Keratinocyte (primary cell): ENCODE measurements around the gene SIGLEC1. TPM values are rescaled to one million over a fixed set of nuclear protein-coding genes. Genes with fewer than 3 reads are reported as not detected.

Source experiments
- DNase-seq: peaks from one replicate; pipeline ENCODE4 v3.0.0-alpha.2; 2011; ENCODE audit warnings: low read depth, missing footprints, low spot score
- FAIRE-seq: peaks from 2 replicates; lab custom pipeline; 2011; peaks lifted over from hg19 to GRCh38; lab: Jason Lieb, UNC
- H2AFZ ChIP-seq: 2 replicates; pipeline ENCODE4 v1.6.0; 2012; ENCODE audit warnings: low read length, control low read depth, inconsistent platforms; ENCODE audit not compliant: control insufficient read depth
- H3K27ac ChIP-seq: 2 replicates; pipeline ENCODE4 v1.5.1; 2011; ENCODE audit warnings: low read length; ENCODE audit not compliant: control insufficient read depth, insufficient read depth
- H3K27me3 ChIP-seq: 3 replicates; pipeline ENCODE4 v1.6.0; 2011; ENCODE audit warnings: low read length; ENCODE audit not compliant: control insufficient read depth, insufficient read depth; ENCODE audit errors: extremely low read depth
- H3K36me3 ChIP-seq, 2 experiments: 2 replicates in 1 of 2; 3 replicates in 1 of 2; pipeline ENCODE4 v1.5.1; 2011; ENCODE audit warnings: low read length in 2 of 2, mild to moderate bottlenecking in 1 of 2; ENCODE audit not compliant: control insufficient read depth in 2 of 2, insufficient read depth in 2 of 2; ENCODE audit errors: extremely low read depth in 1 of 2
- H3K4me1 ChIP-seq: 3 replicates; pipeline ENCODE4 v1.5.1; 2011; ENCODE audit warnings: low read length; ENCODE audit not compliant: control insufficient read depth, insufficient read depth; ENCODE audit errors: extremely low read depth
- H3K4me2 ChIP-seq: 3 replicates; pipeline ENCODE4 v1.6.0; 2011; ENCODE audit warnings: low read depth, low read length; ENCODE audit not compliant: control insufficient read depth, insufficient read depth; ENCODE audit errors: extremely low read depth
- H3K4me3 ChIP-seq, 3 experiments: fragments of 200-600 bp in 1 of 3; sonication (generic) in 1 of 3; 2 replicates in 2 of 3; 3 replicates in 1 of 3; pipeline ENCODE4 v1.5.1; 2011 to 2016; ENCODE audit warnings: low read length in 3 of 3, mild to moderate bottlenecking in 3 of 3, control low read depth in 2 of 3, inconsistent platforms in 1 of 3, low read depth in 1 of 3, mixed read lengths in 1 of 3, mixed run types in 1 of 3, moderate library complexity in 1 of 3; ENCODE audit not compliant: control insufficient read depth in 2 of 3, insufficient read depth in 2 of 3; ENCODE audit errors: extremely low read depth in 1 of 3
- H3K79me2 ChIP-seq: 2 replicates; pipeline ENCODE4 v1.6.0; 2012; ENCODE audit warnings: low read length; ENCODE audit not compliant: control insufficient read depth, insufficient read depth
- H3K9ac ChIP-seq: 3 replicates; pipeline ENCODE4 v1.6.0; 2011; ENCODE audit warnings: low read length; ENCODE audit not compliant: control insufficient read depth, insufficient read depth; ENCODE audit errors: extremely low read depth
- H3K9me1 ChIP-seq: 3 replicates; pipeline ENCODE4 v1.6.0; 2011; ENCODE audit warnings: low read length; ENCODE audit not compliant: control insufficient read depth, insufficient read depth; ENCODE audit errors: extremely low read depth
- H3K9me3 ChIP-seq: 2 replicates; pipeline ENCODE4 v1.5.1; 2012; ENCODE audit warnings: low read depth, low read length; ENCODE audit not compliant: control insufficient read depth
- H4K20me1 ChIP-seq: 3 replicates; pipeline ENCODE4 v1.6.0; 2011; ENCODE audit warnings: low read length; ENCODE audit not compliant: control insufficient read depth, insufficient read depth; ENCODE audit errors: extremely low read depth
- CTCF ChIP-seq, 3 experiments: IDR thresholded peaks in 1 of 3; conservative IDR thresholded peaks in 1 of 3; optimal IDR thresholded peaks in 1 of 3; 2 replicates in 2 of 3; 3 replicates in 1 of 3; pipeline versions ENCODE3 to v1.5.1; 2011; ENCODE audit warnings: low read length in 3 of 3, mild to moderate bottlenecking in 3 of 3, moderate library complexity in 2 of 3, control low read depth in 1 of 3, inconsistent platforms in 1 of 3; ENCODE audit not compliant: insufficient read depth in 2 of 3; ENCODE audit errors: extremely low read depth in 1 of 3
- EZH2 ChIP-seq: IDR thresholded peaks from one replicate; pipeline ENCODE4 v1.6.1; 2012; ENCODE audit warnings: inconsistent platforms, mild to moderate bottlenecking, low read length, moderate library complexity
- dilution Hi-C: fragments of 300-500 bp; cut with MboI; formaldehyde crosslinking; loops from one replicate; pipeline ENCODE4 v1.7.0; 2020; ENCODE audit warnings: low sequenced_read_pairs; ENCODE audit not compliant: extremely low pct_ligation_motif_present
- polyA plus RNA-seq, 5 experiments: library from polyadenylated mRNA; depleted of rRNA in 3 of 5; stranded (reverse) in 3 of 5; stranded (forward) in 1 of 5; unstranded in 1 of 5; fragments of >200 nt; gene quantifications; 1 replicate in 1 of 5; 2 replicates in 3 of 5; 3 replicates in 1 of 5; pipeline versions ENCODE4 v1.2.1 to v1.2.3, GENCODE V29; 2011 to 2012; ENCODE audit warnings: missing spikeins in 2 of 5, low read depth in 1 of 5, low replicate concordance in 1 of 5

The SIGLEC1 gene
- polyA plus RNA-seq, 1 donor (not counting 4 experiments of a cell fraction or from before 2014, with no cell fraction given), result not detected

GRCh38 chr20:3730803-3731672, 18.6 kb upstream of the SIGLEC1 start:
- no peak overlapping the region for H3K4me3 ChIP-seq
- H4K20me1 ChIP-seq, result no peaks in the 10 kb centered on the region
- H3K9me3 ChIP-seq, result no peaks in the 10 kb centered on the region
- no peak for TF ChIP-seq EZH2
- TF ChIP-seq CTCF (optimal IDR thresholded peaks at IDR 0.05 in 1 of 3, IDR thresholded peaks at IDR 0.05 in 1 of 3, conservative IDR thresholded peaks at IDR 0.05 in 1 of 3; ENCODE audit: extremely low read depth in 1 of 3, insufficient read depth in 2 of 3, low read length in 3 of 3), result no peak
- H3K27ac ChIP-seq, result no peak overlapping the region
- H3K4me2 ChIP-seq, result no peak overlapping the region
- no peaks in the 10 kb centered on the region for H3K79me2 ChIP-seq
- H3K9me1 ChIP-seq, result no peaks in the 10 kb centered on the region
- FAIRE-seq, result no peak
- no peak for DNase-seq
- no peak overlapping the region for H2AFZ ChIP-seq
- peaks cover 14% of the 10 kb centered on the region for H3K27me3 ChIP-seq
- peaks cover 21% of the 10 kb centered on the region for H3K4me1 ChIP-seq
- H3K9ac ChIP-seq, result no peak overlapping the region
- H3K36me3 ChIP-seq, result no peaks in the 10 kb centered on the region
- dilution Hi-C loops, result no loop called here

- H3K4me1 ChIP-seq, result peaks cover 21% of the 10 kb centered on the region
- no peak overlapping the region for H3K9ac ChIP-seq
- TF ChIP-seq EZH2 (no peak), CTCF (optimal IDR thresholded peaks at IDR 0.05 in 1 of 3, IDR thresholded peaks at IDR 0.05 in 1 of 3, conservative IDR thresholded peaks at IDR 0.05 in 1 of 3; ENCODE audit: extremely low read depth in 1 of 3, insufficient read depth in 2 of 3, low read length in 3 of 3) (no peak)
- DNase-seq (no peak), FAIRE-seq (no peak)
- H3K27ac ChIP-seq, result no peak overlapping the region
- no peaks in the 10 kb centered on the region for H3K9me3 ChIP-seq
- H3K27me3 ChIP-seq, result peaks cover 14% of the 10 kb centered on the region
- dilution Hi-C loops, result no loop called here
- H2AFZ ChIP-seq, result no peak overlapping the region
- no peaks in the 10 kb centered on the region for H3K79me2 ChIP-seq
- H3K9me1 ChIP-seq, result no peaks in the 10 kb centered on the region
- H4K20me1 ChIP-seq, result no peaks in the 10 kb centered on the region
- no peak overlapping the region for H3K4me2 ChIP-seq
- no peaks in the 10 kb centered on the region for H3K36me3 ChIP-seq
- H3K4me3 ChIP-seq, result no peak overlapping the region
Observed at GRCh38 chr20:3729811-3730540, 17.6 kb upstream of the SIGLEC1 start.
